ENCODE data around the gene REXO4.

Gene REXO4

GRCh38 chr9:133449760-133450159 is 31.9 kb upstream of the REXO4 start:
- no peak for DNase-seq (ENCODE audit: low read depth)

- no peak for DNase-seq (ENCODE audit: low read depth)
Observed at GRCh38 chr9:133448487-133448972, 30.7 kb upstream of the REXO4 start.

DNA sequence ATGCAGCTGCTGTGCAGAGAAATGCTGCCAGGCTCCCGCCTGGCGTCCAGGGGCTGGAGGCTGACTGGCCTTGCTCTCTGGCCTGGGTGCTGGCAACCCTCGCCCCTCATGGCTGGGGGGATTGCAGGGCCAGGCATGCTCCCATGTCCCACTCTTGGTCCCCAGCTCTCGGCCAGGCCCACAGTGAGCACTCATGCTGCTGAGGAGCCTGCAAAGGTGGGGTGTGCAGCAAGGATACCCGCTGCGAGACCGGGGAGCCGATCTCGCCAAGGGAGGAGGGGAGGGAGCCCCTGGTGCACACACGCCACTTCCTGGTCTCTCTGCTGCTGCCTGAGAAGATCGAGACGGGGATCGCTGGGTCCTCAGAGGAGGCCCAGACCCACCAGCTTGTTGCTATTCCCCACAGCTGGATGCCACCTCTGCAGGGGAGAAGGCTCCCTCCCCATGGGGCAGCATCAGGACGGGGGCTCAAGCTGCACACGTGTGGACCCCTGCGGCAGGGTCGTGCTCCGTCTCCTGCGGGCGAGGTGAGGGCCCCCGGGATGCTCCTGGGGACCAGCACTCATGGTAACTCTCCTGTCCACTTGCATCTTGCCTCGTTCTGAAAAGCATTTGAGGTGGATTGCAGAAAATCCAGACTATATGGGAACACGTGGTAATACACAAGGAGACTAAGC is 27.6 kb upstream of the REXO4 start:
- no peak for DNase-seq (ENCODE audit: low read depth)

- no peak for DNase-seq (ENCODE audit: low read depth)
Observed at GRCh38 chr9:133443982-133444381, 26.2 kb upstream of the REXO4 start.

DNA sequence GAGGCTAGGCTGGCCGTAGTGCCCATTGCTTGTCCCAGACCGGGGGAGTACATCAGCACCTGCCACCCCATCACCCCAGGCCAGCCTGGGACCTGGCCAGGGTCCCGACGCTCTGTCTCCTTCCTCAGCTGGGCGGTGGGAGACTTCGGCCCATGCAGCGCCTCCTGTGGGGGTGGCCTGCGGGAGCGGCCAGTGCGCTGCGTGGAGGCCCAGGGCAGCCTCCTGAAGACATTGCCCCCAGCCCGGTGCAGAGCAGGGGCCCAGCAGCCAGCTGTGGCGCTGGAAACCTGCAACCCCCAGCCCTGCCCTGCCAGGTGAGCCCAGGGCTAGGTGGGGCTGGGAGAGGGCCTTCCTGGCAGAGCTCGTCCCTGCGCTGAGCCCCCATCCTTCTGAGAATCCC is 25.4 kb upstream of the REXO4 start:
- no peak for DNase-seq (ENCODE audit: low read depth)

- DNase-seq (ENCODE audit: low read depth) = no peak
Observed at GRCh38 chr9:133441571-133441970, 23.8 kb upstream of the REXO4 start.

DNA sequence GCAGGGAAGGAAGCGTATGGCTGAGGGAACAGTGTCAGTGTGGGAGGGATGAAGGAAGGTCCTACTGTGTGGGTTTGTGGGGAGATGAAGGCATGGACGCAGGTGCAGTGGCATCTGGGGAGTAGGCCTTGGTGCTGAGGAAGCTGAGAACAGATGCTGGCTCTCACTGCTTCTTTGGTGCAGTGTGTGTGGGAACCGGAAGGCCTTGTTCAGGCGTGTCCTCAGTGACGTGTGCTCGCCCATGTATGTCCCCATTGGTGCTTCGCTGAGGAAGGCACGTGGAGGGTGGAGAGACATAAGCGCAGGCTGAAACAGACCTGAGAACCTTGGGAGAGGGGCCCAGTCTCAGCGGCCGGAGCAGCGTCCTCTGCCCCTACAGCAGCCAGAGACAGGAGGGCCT is 23.1 kb upstream of the REXO4 start:
- DNase-seq (ENCODE audit: low read depth) = no peak

GRCh38 chr9:133439337-133439736 is 21.5 kb upstream of the REXO4 start:
- no peak for DNase-seq (ENCODE audit: low read depth)

DNA sequence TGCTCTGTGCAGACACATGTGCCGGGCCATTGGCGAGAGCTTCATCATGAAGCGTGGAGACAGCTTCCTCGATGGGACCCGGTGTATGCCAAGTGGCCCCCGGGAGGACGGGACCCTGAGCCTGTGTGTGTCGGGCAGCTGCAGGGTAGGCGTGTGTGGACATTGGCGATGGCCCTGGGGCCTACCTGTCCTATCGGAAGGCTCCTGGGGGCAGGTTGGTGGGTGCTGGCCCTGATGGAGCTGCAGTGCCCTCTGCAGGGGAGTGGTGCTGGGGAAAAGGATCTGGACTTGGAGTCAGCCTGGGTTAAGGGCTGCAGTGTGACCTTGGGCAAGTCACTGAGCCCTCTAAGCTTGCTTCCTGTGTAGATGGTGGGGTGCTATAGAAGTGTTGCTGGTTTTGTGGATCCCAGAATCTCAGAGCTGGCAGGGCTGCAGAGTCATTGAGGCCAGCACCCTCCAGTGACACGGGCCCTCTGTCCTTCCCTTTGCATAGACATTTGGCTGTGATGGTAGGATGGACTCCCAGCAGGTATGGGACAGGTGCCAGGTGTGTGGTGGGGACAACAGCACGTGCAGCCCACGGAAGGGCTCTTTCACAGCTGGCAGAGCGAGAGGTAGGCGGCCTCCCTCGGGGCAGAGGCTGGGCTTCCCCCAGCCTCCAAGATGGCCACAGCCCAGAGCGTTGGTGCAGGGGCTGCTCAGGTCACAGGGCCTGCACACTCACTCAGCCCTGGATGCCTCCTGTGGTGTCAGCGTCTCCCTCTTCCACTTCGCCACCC is 20.1 kb upstream of the REXO4 start:
- DNase-seq (ENCODE audit: low read depth) = no peak

- no peak for DNase-seq (ENCODE audit: low read depth)
Observed at GRCh38 chr9:133436681-133437080, 18.9 kb upstream of the REXO4 start.

DNA sequence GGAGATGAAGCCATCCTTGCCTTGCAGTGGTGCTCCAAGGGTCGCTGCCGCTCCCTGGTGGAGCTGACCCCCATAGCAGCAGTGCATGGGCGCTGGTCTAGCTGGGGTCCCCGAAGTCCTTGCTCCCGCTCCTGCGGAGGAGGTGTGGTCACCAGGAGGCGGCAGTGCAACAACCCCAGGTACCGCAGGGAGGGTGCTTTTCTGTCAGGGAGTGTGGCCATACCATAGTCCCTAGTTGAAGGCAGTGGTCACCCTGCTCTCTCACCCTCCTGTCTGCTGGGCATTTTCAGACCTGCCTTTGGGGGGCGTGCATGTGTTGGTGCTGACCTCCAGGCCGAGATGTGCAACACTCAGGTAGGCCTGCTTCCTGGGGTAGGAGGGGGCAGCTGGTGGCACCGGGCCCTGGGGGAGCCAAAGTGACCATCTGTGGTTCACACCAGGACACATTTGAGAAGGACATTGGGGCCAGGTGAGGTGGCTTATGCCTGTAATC is 15.6 kb upstream of the REXO4 start:
- no peak for DNase-seq (ENCODE audit: low read depth)

GRCh38 chr9:133430244-133430643 is 12.4 kb upstream of the REXO4 start:
- DNase-seq (ENCODE audit: low read depth) = no peak

- no peak for DNase-seq (ENCODE audit: low read depth)
Observed at GRCh38 chr9:133429641-133430161, 11.9 kb upstream of the REXO4 start.

DNA sequence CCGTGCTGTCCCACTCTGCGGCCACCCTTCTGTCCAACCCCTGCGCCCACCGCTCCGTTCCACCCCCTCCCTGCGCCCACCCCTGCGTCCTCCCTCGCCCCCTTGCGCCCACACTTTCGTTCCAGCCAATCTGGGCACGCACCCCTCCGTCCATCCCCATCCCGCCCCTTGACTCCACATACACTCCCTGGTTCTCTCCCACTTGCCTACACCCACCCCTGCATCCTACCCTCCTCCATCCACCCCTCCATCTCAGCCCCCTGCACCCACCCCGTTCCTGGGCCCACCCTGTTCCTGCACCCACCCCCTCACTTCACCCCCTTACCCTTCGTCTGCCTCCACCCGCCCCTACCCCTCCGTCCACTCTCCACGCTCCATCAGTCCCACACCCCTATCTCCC is 11.4 kb upstream of the REXO4 start:
- no peak for DNase-seq (ENCODE audit: low read depth)

DNA sequence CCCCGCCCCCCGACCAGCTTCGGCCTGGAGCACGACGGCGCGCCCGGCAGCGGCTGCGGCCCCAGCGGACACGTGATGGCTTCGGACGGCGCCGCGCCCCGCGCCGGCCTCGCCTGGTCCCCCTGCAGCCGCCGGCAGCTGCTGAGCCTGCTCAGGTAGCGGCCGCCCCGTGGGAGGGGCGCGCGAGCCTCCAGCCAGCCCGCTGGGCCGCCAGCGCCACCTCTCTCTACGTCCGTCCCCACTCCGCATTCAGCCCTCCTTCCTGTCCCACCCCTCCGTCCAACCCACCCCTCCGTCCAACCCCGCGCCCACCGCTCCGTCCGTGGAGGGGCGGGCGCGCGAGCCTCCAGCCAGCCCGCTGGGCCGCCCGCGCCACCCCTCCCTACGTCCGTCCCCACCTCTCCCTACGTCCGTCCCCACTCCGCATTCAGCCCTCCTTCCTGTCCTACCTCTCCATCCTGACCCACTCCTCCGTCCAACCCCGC is 10.8 kb upstream of the REXO4 start:
- no peak for DNase-seq (ENCODE audit: low read depth)

DNA sequence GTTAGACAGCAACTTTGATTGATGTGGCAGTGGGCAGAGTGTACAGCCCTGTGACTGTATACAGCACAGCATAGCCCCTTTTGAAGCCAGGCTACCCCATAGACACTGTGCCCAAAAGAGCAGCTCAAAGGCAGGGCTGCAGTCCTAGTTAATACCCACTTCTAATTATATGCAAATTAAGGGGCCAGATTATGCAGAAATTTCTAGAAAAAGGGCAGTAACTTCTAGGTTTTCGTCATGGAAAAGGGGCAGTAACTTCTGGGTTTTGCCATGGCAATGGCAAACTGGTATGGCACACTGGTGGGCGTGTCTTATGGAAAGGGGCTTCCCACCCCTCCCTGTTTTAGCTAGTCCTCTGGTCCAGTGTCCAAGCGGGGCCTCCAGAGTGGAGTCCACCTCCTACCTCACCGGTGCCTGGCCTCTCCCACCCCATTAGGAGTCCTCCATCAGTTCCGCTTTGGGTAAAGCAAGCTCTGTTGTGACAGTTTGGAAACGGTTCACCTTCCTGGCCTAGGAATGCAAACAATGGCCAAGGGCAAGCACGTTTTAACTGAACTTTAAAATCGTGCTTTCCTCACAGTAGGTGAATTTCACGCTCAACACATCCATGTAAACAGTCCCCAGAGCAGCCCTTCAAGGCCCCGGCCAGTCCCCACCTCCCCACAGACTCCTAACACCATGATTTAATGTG is 10.0 kb upstream of the REXO4 start:
- DNase-seq (ENCODE audit: low read depth) = no peak

GRCh38 chr9:133426011-133426410 is 8.2 kb upstream of the REXO4 start:
- no peak for DNase-seq (ENCODE audit: low read depth)

DNA sequence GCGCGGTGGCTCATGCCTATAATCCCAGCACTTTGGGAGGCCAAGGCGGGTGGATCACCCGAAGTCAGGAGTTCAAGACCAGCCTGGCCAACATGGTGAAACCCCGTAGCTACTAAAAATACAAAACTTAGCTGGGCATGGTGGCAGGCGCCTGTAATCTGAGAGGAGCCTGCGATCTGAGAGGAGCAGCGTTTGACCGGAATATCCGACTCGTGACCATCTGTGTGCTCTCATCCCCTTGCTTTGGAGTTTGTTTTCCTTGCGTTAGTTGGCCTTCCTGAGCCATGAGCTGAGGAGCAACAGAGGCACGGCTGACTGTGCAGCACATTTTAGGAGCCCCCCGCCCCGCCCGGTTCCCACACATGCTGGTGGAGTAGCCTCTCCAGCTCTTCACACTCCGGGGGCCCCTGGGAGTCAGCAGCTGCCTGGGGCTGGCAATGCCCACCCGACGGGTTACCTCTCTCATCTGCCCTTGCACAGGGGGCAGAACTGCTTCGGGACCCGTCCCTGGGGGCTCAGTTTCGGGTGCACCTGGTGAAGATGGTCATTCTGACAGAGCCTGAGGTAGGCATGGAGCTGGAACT is 7.3 kb upstream of the REXO4 start:
- DNase-seq (ENCODE audit: low read depth) = no peak

- DNase-seq (ENCODE audit: low read depth) = no peak
Observed at GRCh38 chr9:133424187-133424586, 6.4 kb upstream of the REXO4 start.

DNA sequence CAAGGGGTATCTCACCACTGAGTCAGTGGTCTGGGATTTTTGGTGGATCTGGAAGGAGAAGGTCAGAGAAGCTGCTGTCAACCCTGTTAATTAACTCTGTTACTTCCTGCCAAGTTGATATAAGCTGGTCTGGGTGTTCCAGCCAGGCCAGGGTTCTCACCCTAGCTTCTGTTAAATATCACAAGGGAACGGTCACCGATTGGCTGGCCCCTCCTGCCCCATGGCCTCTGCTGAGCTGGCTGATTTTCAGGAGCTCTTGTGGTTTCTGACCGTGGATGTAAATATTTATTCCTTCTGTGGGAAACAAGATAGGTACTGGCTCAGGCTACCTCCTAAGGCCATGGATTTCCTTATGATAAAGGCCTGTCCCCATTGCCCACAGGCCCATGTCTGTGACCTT is 5.4 kb upstream of the REXO4 start:
- no peak for DNase-seq (ENCODE audit: low read depth)

GRCh38 chr9:133421615-133422542 is 4.1 kb upstream of the REXO4 start, which contains the start of gene ADAMTS13:
Gene ADAMTS13, plus strand, starts transcription at chr9:133422367. Its CDS starts 77 bp downstream, at chr9:133422444.
- no peak for DNase-seq (ENCODE audit: low read depth)
